Transverse colon (tissue), 4 donors: ENCODE measurements around the gene CDK5RAP3. TPM values are rescaled to one million over a fixed set of nuclear protein-coding genes. Genes with fewer than 3 reads are reported as not detected.

Source experiments
- DNase-seq: peaks from one replicate; pipeline ENCODE4 v3.0.0-alpha.2; 2019
- H3K27ac ChIP-seq, 4 donors: fragments of 200-600 bp; sonication (generic); 2 replicates each; pipeline ENCODE4 v1.5.1; 2016 to 2018; ENCODE audit warnings: inconsistent platforms in 4 of 4
- H3K27me3 ChIP-seq: fragments of 200-600 bp; sonication (generic); 2 replicates; pipeline ENCODE4 v1.5.1; 2017; ENCODE audit warnings: inconsistent platforms
- H3K36me3 ChIP-seq, 4 donors: fragments of 200-600 bp; sonication (generic); 2 replicates each; pipeline ENCODE4 v1.5.1; 2017 to 2019; ENCODE audit warnings: inconsistent platforms in 4 of 4
- H3K4me1 ChIP-seq, 4 donors: fragments of 200-600 bp; sonication (generic); 2 replicates each; pipeline ENCODE4 v1.5.1; 2017 to 2020; ENCODE audit warnings: inconsistent platforms in 4 of 4
- H3K4me3 ChIP-seq, 4 donors: fragments of 200-600 bp; sonication (generic); 1 replicate in 1 of 4; 2 replicates in 3 of 4; pipeline versions ENCODE4 v1.5.1 to v1.6.1; 2017 to 2019; ENCODE audit warnings: inconsistent platforms in 4 of 4
- H3K9me3 ChIP-seq, 2 donors: fragments of 200-600 bp; sonication (generic); 2 replicates each; pipeline ENCODE4 v1.5.1; 2017 to 2019; ENCODE audit warnings: inconsistent platforms in 2 of 2
- CTCF ChIP-seq, 5 experiments: fragments of 200-600 bp in 3 of 5; fragments of 450-650 bp in 2 of 5; sonication (generic) in 3 of 5; IDR thresholded peaks; 1 replicate in 2 of 5; 2 replicates in 3 of 5; pipeline ENCODE4 v1.5.1; 2016 to 2017; ENCODE audit warnings: antibody characterized with exemption in 5 of 5, inconsistent platforms in 3 of 5, mild to moderate bottlenecking in 2 of 5, moderate library complexity in 1 of 5
- EP300 ChIP-seq: sonication (generic); formaldehyde crosslinking; IDR thresholded peaks from one replicate; pipeline ENCODE4 v1.6.1; 2017; ENCODE audit warnings: antibody characterized with exemption, low read depth
- POLR2A ChIP-seq: fragments of 450-650 bp; IDR thresholded peaks from one replicate; pipeline ENCODE4 v1.6.1; 2016; ENCODE audit warnings: antibody characterized with exemption, mild to moderate bottlenecking, moderate library complexity
- POLR2AphosphoS5 ChIP-seq, 3 donors: sonication (generic); formaldehyde crosslinking; IDR thresholded peaks; one replicate each; pipeline ENCODE4 v1.6.1; 2016; ENCODE audit warnings: antibody characterized with exemption in 3 of 3
- WGBS, 2 donors: methylation state at CpG; one replicate each; pipeline ENCODE4 v1.1.5; 2018; ENCODE audit warnings: low coverage in 1 of 2; 5-methylcytosine and 5-hydroxymethylcytosine counted together
- in situ Hi-C, 4 donors: fragments of 200-750 bp; cut with MboI; loops; one replicate each; pipeline versions ENCODE4 v1.15.0 to v1.15.1; 2017; ENCODE audit warnings: low sequenced_read_pairs in 3 of 4, low pct_ligation_motif_present in 1 of 4, low pct_unique_long_range_greater_than_20kb in 1 of 4
- intact Hi-C: fragments of 100-400 bp; cut with DNase I; formaldehyde crosslinking; loops from one replicate; pipeline ENCODE4 v1.15.1; 2023; ENCODE audit warnings: low total_unique reads
- total RNA-seq, 4 donors: library from RNA; depleted of rRNA; stranded (reverse); fragments of >200 nt; gene quantifications; one replicate each; pipeline ENCODE4 v1.1.0, GENCODE V29; 2016

Gene CDK5RAP3
- total RNA-seq, 4 donors from 2014 or later: 159 to 540 (median 296) TPM

GRCh38 chr17:47996201-47996600 is 25.3 kb downstream of the CDK5RAP3 start:
- H3K4me3 ChIP-seq: no peak overlapping the region
- WGBS, 2 donors: 40 to 75% methylated on average over 1 to 9 of the region's 9 CpGs
- H3K27me3 ChIP-seq: no peaks in the 10 kb centered on the region
- H3K36me3 ChIP-seq: no peaks in the 10 kb centered on the region
- H3K9me3 ChIP-seq: no peaks in the 10 kb centered on the region
- TF ChIP-seq POLR2A (no peak), POLR2AphosphoS5 (IDR thresholded peaks at IDR 0.05) (no peak), CTCF (IDR thresholded peaks at IDR 0.05) (no peak), EP300 (no peak)
- H3K27ac ChIP-seq: no peak overlapping the region
- no peaks in the 10 kb centered on the region for H3K4me1 ChIP-seq
- DNase-seq: no peak
- intact Hi-C loops: no loop called here
- in situ Hi-C loops: no loop called here

- 86 to 93% methylated on average over 3 to 7 of the region's 7 CpGs for WGBS, 2 donors
- intact Hi-C loops: no loop called here
- TF ChIP-seq POLR2AphosphoS5 (IDR thresholded peaks at IDR 0.05): no peak
- no peak for TF ChIP-seq POLR2A
- TF ChIP-seq CTCF (IDR thresholded peaks at IDR 0.05): no peak
- no peak for TF ChIP-seq EP300
- in situ Hi-C loops: no loop called here
- H3K36me3 ChIP-seq: no peaks in the 10 kb centered on the region
- H3K27me3 ChIP-seq: no peaks in the 10 kb centered on the region
- DNase-seq: no peak
- H3K4me1 ChIP-seq: peaks cover 0 to 8% (median 5%) of the 10 kb centered on the region in 4 donors
- no peak overlapping the region for H3K27ac ChIP-seq
- H3K4me3 ChIP-seq: no peak overlapping the region
- H3K9me3 ChIP-seq: no peaks in the 10 kb centered on the region
These were observed 26.7 kb downstream of the CDK5RAP3 start for GRCh38 chr17:47997586-47997985.

- Histone ChIP-seq H3K4me1 (peaks cover 0 to 13% (median 8%) of the 10 kb centered on the region in 4 donors), H3K4me3 (no peak overlapping the region), H3K27me3 (no peaks in the 10 kb centered on the region), H3K36me3 (no peaks in the 10 kb centered on the region), H3K27ac (no peak overlapping the region), H3K9me3 (no peaks in the 10 kb centered on the region)
- no peak for DNase-seq
- in situ Hi-C loops (no loop called here), intact Hi-C loops (no loop called here)
- 94 to 95% methylated on average over 3 to 7 of the region's 7 CpGs for WGBS, 2 donors
- TF ChIP-seq EP300: no peak
- TF ChIP-seq CTCF (IDR thresholded peaks at IDR 0.05): no peak
- TF ChIP-seq POLR2A: no peak
- no peak for TF ChIP-seq POLR2AphosphoS5 (IDR thresholded peaks at IDR 0.05)
These were observed 27.1 kb downstream of the CDK5RAP3 start for GRCh38 chr17:47998044-47998443.

GRCh38 chr17:47999582-47999981 is 28.7 kb downstream of the CDK5RAP3 start:
- WGBS, 2 donors: 43% methylated on average over 4 of the region's 4 CpGs; no CpG with 5 or more reads in 1 of the 2 donors

More at GRCh38 chr17:47999582-47999981, 28.7 kb downstream of the CDK5RAP3 start:
- Histone ChIP-seq H3K27me3 (no peaks in the 10 kb centered on the region), H3K4me1 (peaks cover 0 to 17% (median 9%) of the 10 kb centered on the region in 4 donors), H3K9me3 (no peaks in the 10 kb centered on the region), H3K4me3 (no peak overlapping the region), H3K36me3 (no peaks in the 10 kb centered on the region), H3K27ac (no peak overlapping the region)
- no peak for DNase-seq
- in situ Hi-C loops (no loop called here), intact Hi-C loops (no loop called here)
- TF ChIP-seq POLR2AphosphoS5 (IDR thresholded peaks at IDR 0.05) (no peak), POLR2A (no peak), CTCF (IDR thresholded peaks at IDR 0.05) (no peak), EP300 (no peak)
